HEK293 (cell line): ENCODE measurements around the gene SH3BP5.

Source experiments
- BCL11A ChIP-seq: fragments of 450-650 bp; formaldehyde crosslinking; IDR thresholded peaks from 2 replicates; pipeline ENCODE4 v1.5.1; 2016; ENCODE audit warnings: low read depth, missing biosample characterization, missing genetic modification characterization
- BCL6B ChIP-seq: fragments of 450-650 bp; formaldehyde crosslinking; IDR thresholded peaks from 2 replicates; pipeline ENCODE4 v1.5.1; 2017; ENCODE audit warnings: missing biosample characterization, missing genetic modification characterization
- HIC1 ChIP-seq: fragments of 450-650 bp; formaldehyde crosslinking; IDR thresholded peaks from 2 replicates; pipeline ENCODE4 v1.5.1; 2016; ENCODE audit warnings: missing biosample characterization, missing genetic modification characterization
- PRDM2 ChIP-seq: fragments of 450-650 bp; formaldehyde crosslinking; IDR thresholded peaks from 2 replicates; pipeline ENCODE4 v1.5.1; 2016; ENCODE audit warnings: missing biosample characterization, missing genetic modification characterization, borderline replicate concordance
- REST ChIP-seq: fragments of 450-650 bp; formaldehyde crosslinking; IDR thresholded peaks from 2 replicates; pipeline ENCODE4 v1.5.1; 2016; ENCODE audit warnings: missing biosample characterization, missing genetic modification characterization
- SP3 ChIP-seq: fragments of 450-650 bp; formaldehyde crosslinking; IDR thresholded peaks from 2 replicates; pipeline ENCODE4 v1.5.1; 2016; ENCODE audit warnings: missing biosample characterization, missing genetic modification characterization
- ZBTB17 ChIP-seq: fragments of 450-650 bp; formaldehyde crosslinking; IDR thresholded peaks from 2 replicates; pipeline ENCODE4 v1.5.1; 2016; ENCODE audit warnings: missing biosample characterization, missing genetic modification characterization
- ZBTB26 ChIP-seq: fragments of 450-650 bp; formaldehyde crosslinking; optimal IDR thresholded peaks from 2 replicates; pipeline ENCODE3; 2016; ENCODE audit warnings: missing biosample characterization, mild to moderate bottlenecking, missing genetic modification characterization
- ZBTB8A ChIP-seq: fragments of 450-650 bp; formaldehyde crosslinking; IDR thresholded peaks from 2 replicates; pipeline ENCODE4 v1.5.1; 2016; ENCODE audit warnings: missing biosample characterization, missing genetic modification characterization
- ZEB2 ChIP-seq: fragments of 450-650 bp; formaldehyde crosslinking; IDR thresholded peaks from 2 replicates; pipeline ENCODE4 v1.5.1; 2016; ENCODE audit warnings: missing biosample characterization, missing genetic modification characterization
- ZFP3 ChIP-seq: fragments of 450-650 bp; formaldehyde crosslinking; IDR thresholded peaks from 2 replicates; pipeline ENCODE4 v1.5.1; 2016; ENCODE audit warnings: low read depth, missing biosample characterization, missing genetic modification characterization
- ZIC2 ChIP-seq: fragments of 450-650 bp; formaldehyde crosslinking; IDR thresholded peaks from 2 replicates; pipeline ENCODE4 v1.5.1; 2016; ENCODE audit warnings: missing biosample characterization, missing genetic modification characterization
- ZNF112 ChIP-seq: fragments of 450-650 bp; formaldehyde crosslinking; IDR thresholded peaks from 2 replicates; pipeline ENCODE4 v1.5.0; 2017; ENCODE audit warnings: missing biosample characterization, missing genetic modification characterization
- ZNF2 ChIP-seq: fragments of 450-650 bp; formaldehyde crosslinking; IDR thresholded peaks from 2 replicates; pipeline ENCODE4 v1.5.1; 2016; ENCODE audit warnings: missing biosample characterization, missing genetic modification characterization
- ZNF223 ChIP-seq: fragments of 450-650 bp; formaldehyde crosslinking; IDR thresholded peaks from 2 replicates; pipeline ENCODE4 v1.5.1; 2016; ENCODE audit warnings: missing biosample characterization, missing genetic modification characterization
- ZNF248 ChIP-seq: fragments of 450-650 bp; formaldehyde crosslinking; IDR thresholded peaks from 2 replicates; pipeline ENCODE4 v1.5.1; 2017; ENCODE audit warnings: missing biosample characterization, missing genetic modification characterization
- ZNF292 ChIP-seq: fragments of 450-650 bp; formaldehyde crosslinking; IDR thresholded peaks from 2 replicates; pipeline ENCODE4 v1.5.1; 2016; ENCODE audit warnings: low read depth, missing biosample characterization, missing genetic modification characterization, borderline replicate concordance
- ZNF366 ChIP-seq: fragments of 450-650 bp; formaldehyde crosslinking; conservative IDR thresholded peaks from 2 replicates; pipeline ENCODE4 v1.5.1; 2016; ENCODE audit warnings: missing biosample characterization, missing genetic modification characterization
- ZNF571 ChIP-seq: fragments of 450-650 bp; formaldehyde crosslinking; IDR thresholded peaks from 2 replicates; pipeline ENCODE4 v1.5.0; 2017; ENCODE audit warnings: missing biosample characterization, missing genetic modification characterization
- ZNF585B ChIP-seq: fragments of 450-650 bp; formaldehyde crosslinking; IDR thresholded peaks from 2 replicates; pipeline ENCODE4 v1.5.1; 2016; ENCODE audit warnings: missing biosample characterization, missing genetic modification characterization
- ZNF600 ChIP-seq: fragments of 450-650 bp; formaldehyde crosslinking; IDR thresholded peaks from 2 replicates; pipeline ENCODE4 v1.5.1; 2016; ENCODE audit warnings: missing biosample characterization, missing genetic modification characterization
- ZNF623 ChIP-seq: fragments of 450-650 bp; formaldehyde crosslinking; IDR thresholded peaks from 2 replicates; pipeline ENCODE4 v1.5.1; 2016; ENCODE audit warnings: missing biosample characterization, missing genetic modification characterization
- ZNF624 ChIP-seq: fragments of 450-650 bp; formaldehyde crosslinking; IDR thresholded peaks from 2 replicates; pipeline ENCODE4 v1.5.1; 2017; ENCODE audit warnings: missing biosample characterization, missing genetic modification characterization
- ZNF707 ChIP-seq: fragments of 450-650 bp; formaldehyde crosslinking; IDR thresholded peaks from 2 replicates; pipeline ENCODE4 v1.5.1; 2016; ENCODE audit warnings: missing biosample characterization, missing genetic modification characterization
- ZNF776 ChIP-seq: fragments of 450-650 bp; formaldehyde crosslinking; IDR thresholded peaks from 2 replicates; pipeline ENCODE4 v1.5.0; 2017; ENCODE audit warnings: missing biosample characterization, missing genetic modification characterization, borderline replicate concordance
- ZXDB ChIP-seq: fragments of 450-650 bp; formaldehyde crosslinking; IDR thresholded peaks from 2 replicates; pipeline ENCODE4 v1.5.1; 2016; ENCODE audit warnings: missing biosample characterization, missing genetic modification characterization

SH3BP5 gene

DNA sequence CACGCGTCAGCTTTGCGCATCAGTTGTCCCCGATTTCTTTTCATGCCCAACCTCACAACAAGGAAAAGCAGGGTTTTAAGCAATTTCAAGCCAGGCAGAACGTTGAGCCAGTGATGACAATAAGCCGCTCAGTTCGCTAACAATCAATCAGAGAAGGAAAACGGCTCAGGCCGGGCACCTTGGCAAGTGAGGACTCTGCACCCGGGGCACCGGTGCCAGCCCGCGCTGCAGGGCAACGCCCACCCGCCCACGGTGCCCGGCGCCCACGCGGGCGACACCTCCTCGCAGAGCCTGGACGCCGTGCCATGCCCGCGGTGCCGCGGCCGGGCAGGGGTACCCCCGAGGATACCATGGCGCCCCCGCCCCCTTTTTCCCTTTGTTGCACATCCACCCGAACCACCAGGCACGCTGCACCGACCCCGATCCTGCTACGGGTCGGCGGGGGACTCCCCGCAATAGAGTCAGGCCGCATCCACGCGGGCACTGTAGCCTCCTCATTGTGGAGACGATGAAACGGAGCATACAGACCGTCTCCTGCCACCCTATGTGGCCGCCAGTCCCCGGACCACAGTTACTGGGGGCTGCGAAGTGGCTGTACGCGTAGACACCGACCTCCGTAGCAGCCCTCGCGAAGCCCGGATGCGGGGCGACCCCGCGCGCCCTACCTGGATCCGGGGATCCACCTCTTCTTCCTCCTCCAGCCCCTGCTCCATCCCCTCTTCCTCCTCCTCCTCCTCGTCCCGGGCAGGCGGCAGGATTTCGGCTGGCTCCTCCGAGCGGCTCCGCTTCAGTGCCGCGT is 581 bp downstream of the SH3BP5 start (continued):
- TF ChIP-seq ZBTB26 (peak; percentile 89), HIC1 (tag by site-specific recombination) (peak; percentile 86), PRDM2 (tag by site-specific recombination) (0 out of 2 replicates have a peak, but pooled peaks have one; percentile 31), REST (peak; percentile 9; the same call in 1 of the 2 replicates), ZNF248 (no peak), ZNF223 (no peak), ZNF292 (tag by site-specific recombination) (no peak), BCL11A (tag by site-specific recombination) (no peak), ZNF776 (no peak), BCL6B (tag by site-specific recombination) (no peak), ZEB2 (peak; percentile 47; the same call in 1 of the 2 replicates), ZIC2 (tag by site-specific recombination) (peak; percentile 67), ZNF623 (tag by site-specific recombination) (no peak), ZNF707 (tag by site-specific recombination) (no peak), ZBTB8A (tag by site-specific recombination) (peak; percentile 78), ZNF600 (tag by site-specific recombination) (peak; percentile 17; the same call in 1 of the 2 replicates), ZNF571 (tag by site-specific recombination) (no peak), ZNF585B (no peak), ZNF366 (tag by site-specific recombination) (peak; percentile 78), ZBTB17 (tag by site-specific recombination) (peak; percentile 29), ZFP3 (tag by site-specific recombination) (no peak), SP3 (tag by site-specific recombination) (no peak), ZNF112 (no peak), ZNF2 (peak; percentile 43), ZNF624 (tag by site-specific recombination) (no peak), ZXDB (peak; percentile 69)
